Activated CD4-positive, alpha-beta memory T cell treated with anti-CD3 and anti-CD28 coated beads, Interleukin-2, amount 10 ng/mL, durations not matched to agents 7 days and 5 days (primary cell): ENCODE measurements around the gene MARCKSL1. TPM values are rescaled to one million over a fixed set of nuclear protein-coding genes. Genes with fewer than 3 reads are reported as not detected.
A peak's percentile ranks its signal among the peaks of the same experiment; 100 is the strongest.
"Not testable (repeated sequence)": the region's sequence is repeated elsewhere in the genome, so short reads cannot be mapped to it uniquely, and the experiment has no call there.

Experiments used
- CTCF ChIA-PET: fragments of 350-600 bp; sonication (Branson Sonifier 250); formaldehyde crosslinking; loops from one replicate; lab custom pipeline; 2021; ENCODE audit warnings: antibody characterized with exemption, inconsistent platforms; lab: Charles Lee
- POLR2A ChIA-PET: fragments of 350-600 bp; sonication (Branson Sonifier 250); formaldehyde crosslinking; loops from one replicate; lab custom pipeline; 2021; ENCODE audit warnings: antibody characterized with exemption; lab: Charles Lee
- DNase-seq: peaks from one replicate; pipeline ENCODE4 v3.0.0-alpha.2; 2020
- H3K27ac Mint-ChIP-seq: one replicate; pipeline ENCODE4 v1.8.0; 2021; ENCODE audit warnings: mild to moderate bottlenecking, mixed read lengths
- H3K27me3 Mint-ChIP-seq: one replicate; pipeline ENCODE4 v1.8.0; 2021; ENCODE audit warnings: mixed read lengths
- H3K36me3 Mint-ChIP-seq: one replicate; pipeline ENCODE4 v1.8.0; 2021; ENCODE audit warnings: low read depth, mixed read lengths
- H3K4me1 Mint-ChIP-seq: one replicate; pipeline ENCODE4 v1.8.0; 2021; ENCODE audit warnings: mixed read lengths
- H3K4me3 Mint-ChIP-seq: one replicate; pipeline ENCODE4 v1.8.0; 2021; ENCODE audit warnings: mild to moderate bottlenecking, mixed read lengths
- H3K9me3 Mint-ChIP-seq: one replicate; pipeline ENCODE4 v1.8.0; 2021; ENCODE audit warnings: mixed read lengths
- total RNA-seq, 2 experiments: library from RNA; stranded (reverse); gene quantifications; one replicate each; pipeline ENCODE4 v1.2.3, GENCODE V29; 2021

The MARCKSL1 gene
- total RNA-seq, 2 experiments from 2014 or later = 26.4 to 27.9 TPM

- Mint-ChIP-seq H3K4me3 (no peak overlapping the region), H3K9me3 (no peaks in the 10 kb centered on the region)
Measured at GRCh38 chr1:32361674-32362473, 25.8 kb upstream of the MARCKSL1 start.

GRCh38 chr1:32361308-32361673 is 25.3 kb upstream of the MARCKSL1 start:
- no peak overlapping the region for H3K4me3 Mint-ChIP-seq
- peaks cover 17% of the 10 kb centered on the region for H3K36me3 Mint-ChIP-seq
- peaks cover 14% of the 10 kb centered on the region for H3K4me1 Mint-ChIP-seq
- no peak for DNase-seq
- peaks cover 7% of the 10 kb centered on the region for H3K27me3 Mint-ChIP-seq
- CTCF ChIA-PET = no interaction called here
- no peaks in the 10 kb centered on the region for H3K9me3 Mint-ChIP-seq
- H3K27ac Mint-ChIP-seq = no peak overlapping the region
- POLR2A ChIA-PET = no interaction called here

More at GRCh38 chr1:32361674-32362473, 25.8 kb upstream of the MARCKSL1 start:
- CTCF ChIA-PET = no interaction called here
- Mint-ChIP-seq H3K36me3 (peaks cover 21% of the 10 kb centered on the region), H3K27ac (no peak overlapping the region), H3K27me3 (peaks cover 7% of the 10 kb centered on the region), H3K4me1 (peaks cover 14% of the 10 kb centered on the region)
- no peak for DNase-seq
- POLR2A ChIA-PET = no interaction called here

GRCh38 chr1:32358435-32358834 is 22.4 kb upstream of the MARCKSL1 start:
- H3K27ac Mint-ChIP-seq = no peak overlapping the region
- DNase-seq = no peak
- H3K27me3 Mint-ChIP-seq = peaks cover 11% of the 10 kb centered on the region
- peaks cover 12% of the 10 kb centered on the region for H3K36me3 Mint-ChIP-seq
- no peaks in the 10 kb centered on the region for H3K9me3 Mint-ChIP-seq
- H3K4me1 Mint-ChIP-seq = peaks cover 15% of the 10 kb centered on the region
- no peak overlapping the region for H3K4me3 Mint-ChIP-seq
- ChIA-PET CTCF (interaction anchor here (0.7 to 0.8 kb wide), 2 partner anchors 42 to 110 kb away, joined by 3 read pairs; no protein-coding TSS in a partner anchor), POLR2A (no interaction called here)

- Mint-ChIP-seq H3K36me3 (peaks cover 4% of the 10 kb centered on the region), H3K4me1 (peaks cover 20% of the 10 kb centered on the region), H3K27ac (no peak overlapping the region), H3K4me3 (no peak overlapping the region), H3K27me3 (peaks cover 11% of the 10 kb centered on the region), H3K9me3 (no peaks in the 10 kb centered on the region)
- ChIA-PET CTCF (interaction anchor here (0.7 kb wide), 1 partner anchor 43 kb away, joined by 3 read pairs; no protein-coding TSS in a partner anchor), POLR2A (no interaction called here)
- DNase-seq = no peak
Measured at GRCh38 chr1:32357614-32358013, 21.6 kb upstream of the MARCKSL1 start.

- Mint-ChIP-seq H3K9me3 (no peaks in the 10 kb centered on the region), H3K36me3 (no peaks in the 10 kb centered on the region), H3K4me1 (peaks cover 20% of the 10 kb centered on the region), H3K27me3 (peaks cover 6% of the 10 kb centered on the region), H3K27ac (no peak overlapping the region), H3K4me3 (no peak overlapping the region)
- POLR2A ChIA-PET = no interaction called here
- no peak for DNase-seq
- CTCF ChIA-PET = no interaction called here
Measured at GRCh38 chr1:32356478-32356877, 20.4 kb upstream of the MARCKSL1 start.

- H3K4me1 Mint-ChIP-seq = peaks cover 22% of the 10 kb centered on the region
- H3K4me3 Mint-ChIP-seq, H3K9me3 Mint-ChIP-seq, H3K27me3 Mint-ChIP-seq, H3K36me3 Mint-ChIP-seq, H3K27ac Mint-ChIP-seq, POLR2A ChIA-PET, DNase-seq: not testable (repeated sequence)
- CTCF ChIA-PET = interaction anchor here (1.0 kb wide), 1 partner anchor 44 kb away, joined by 3 read pairs; no protein-coding TSS in a partner anchor
Measured at GRCh38 chr1:32355778-32356177, 19.7 kb upstream of the MARCKSL1 start.

GRCh38 chr1:32353886-32354570 is 18.0 kb upstream of the MARCKSL1 start:
- Mint-ChIP-seq H3K9me3 (peaks cover 3% of the 10 kb centered on the region), H3K36me3 (no peaks in the 10 kb centered on the region), H3K4me3 (no peak overlapping the region), H3K27ac (no peak overlapping the region), H3K27me3 (peaks cover 3% of the 10 kb centered on the region), H3K4me1 (peaks cover 31% of the 10 kb centered on the region)
- CTCF ChIA-PET = interaction anchor here (0.9 to 1.3 kb wide), 4 partner anchors 18 to 138 kb away, joined by 3 to 6 read pairs (median 4); no protein-coding TSS in a partner anchor
- DNase-seq = no peak
- POLR2A ChIA-PET = interaction anchor here (0.7 to 2.0 kb wide), 5 partner anchors 9 to 104 kb away, joined by 3 to 5 read pairs (median 3); no protein-coding TSS in a partner anchor

GRCh38 chr1:32353431-32353830 is 17.4 kb upstream of the MARCKSL1 start:
- no peak overlapping the region for H3K4me3 Mint-ChIP-seq

GRCh38 chr1:32352831-32353383 is 16.9 kb upstream of the MARCKSL1 start:
- Mint-ChIP-seq H3K9me3 (peaks cover 3% of the 10 kb centered on the region), H3K4me1 (peaks cover 42% of the 10 kb centered on the region), H3K27ac (no peak overlapping the region), H3K27me3 (peaks cover 3% of the 10 kb centered on the region), H3K4me3 (no peak overlapping the region), H3K36me3 (no peaks in the 10 kb centered on the region)
- ChIA-PET CTCF (interaction anchor here (1.0 to 1.2 kb wide), 3 partner anchors 17 to 104 kb away, joined by 3 to 4 read pairs (median 3); partner anchors contain the start of gene MARCKSL1), POLR2A (interaction anchor here (0.8 to 3.9 kb wide), 9 partner anchors 8 to 172 kb away, joined by 3 to 24 read pairs (median 3); partner anchors contain the start of genes BSDC1 and MARCKSL1)
- no peak for DNase-seq

More at GRCh38 chr1:32353431-32353830, 17.4 kb upstream of the MARCKSL1 start:
- Mint-ChIP-seq H3K27ac (no peak overlapping the region), H3K27me3 (peaks cover 3% of the 10 kb centered on the region), H3K9me3 (peaks cover 3% of the 10 kb centered on the region), H3K4me1 (peaks cover 37% of the 10 kb centered on the region), H3K36me3 (no peaks in the 10 kb centered on the region)
- ChIA-PET CTCF (interaction anchor here (0.9 to 1.2 kb wide), 2 partner anchors 18 to 34 kb away, joined by 3 to 5 read pairs; no protein-coding TSS in a partner anchor), POLR2A (interaction anchor here (0.9 to 3.9 kb wide), 5 partner anchors 9 to 103 kb away, joined by 3 to 24 read pairs (median 3); partner anchors contain the start of gene MARCKSL1)
- DNase-seq = no peak

GRCh38 chr1:32352239-32352745 is 16.3 kb upstream of the MARCKSL1 start:
- peaks cover 3% of the 10 kb centered on the region for H3K27me3 Mint-ChIP-seq
- ChIA-PET POLR2A (interaction anchor here (0.8 to 3.9 kb wide), 9 partner anchors 7 to 171 kb away, joined by 3 to 24 read pairs (median 4); partner anchors contain the start of genes BSDC1, LCK and MARCKSL1), CTCF (interaction anchor here (1.0 to 1.2 kb wide), 3 partner anchors 16 to 104 kb away, joined by 3 to 4 read pairs (median 3); partner anchors contain the start of gene MARCKSL1)
- no peaks in the 10 kb centered on the region for H3K36me3 Mint-ChIP-seq
- peaks cover 3% of the 10 kb centered on the region for H3K9me3 Mint-ChIP-seq
- no peak overlapping the region for H3K27ac Mint-ChIP-seq
- peak overlapping the region; percentile 46 for H3K4me3 Mint-ChIP-seq
- H3K4me1 Mint-ChIP-seq = peaks cover 42% of the 10 kb centered on the region
- DNase-seq = no peak

GRCh38 chr1:32351399-32352238 is 15.6 kb upstream of the MARCKSL1 start:
- ChIA-PET POLR2A (interaction anchor here (1.0 to 3.9 kb wide), 4 partner anchors 16 to 101 kb away, joined by 3 to 24 read pairs (median 4); partner anchors contain the start of genes BSDC1, LCK and MARCKSL1), CTCF (interaction anchor here (0.8 to 1.9 kb wide), 5 partner anchors 10 to 111 kb away, joined by 3 to 16 read pairs (median 4); partner anchors contain the start of gene MARCKSL1)
- peaks cover 3% of the 10 kb centered on the region for H3K9me3 Mint-ChIP-seq
- peak overlapping the region; percentile 77 for H3K4me3 Mint-ChIP-seq
- H3K27me3 Mint-ChIP-seq = peaks cover 5% of the 10 kb centered on the region
- no peaks in the 10 kb centered on the region for H3K36me3 Mint-ChIP-seq
- peaks cover 45% of the 10 kb centered on the region for H3K4me1 Mint-ChIP-seq
- DNase-seq = peak; percentile 93
- peak overlapping the region; percentile 67 for H3K27ac Mint-ChIP-seq
